ENCODE measurements around the gene KIAA0753. TPM values are rescaled to one million over a fixed set of nuclear protein-coding genes. Genes with fewer than 3 reads are reported as not detected.

The KIAA0753 gene
- total RNA-seq, 2 experiments from 2014 or later, result 20.8 to 29.8 TPM

DNA sequence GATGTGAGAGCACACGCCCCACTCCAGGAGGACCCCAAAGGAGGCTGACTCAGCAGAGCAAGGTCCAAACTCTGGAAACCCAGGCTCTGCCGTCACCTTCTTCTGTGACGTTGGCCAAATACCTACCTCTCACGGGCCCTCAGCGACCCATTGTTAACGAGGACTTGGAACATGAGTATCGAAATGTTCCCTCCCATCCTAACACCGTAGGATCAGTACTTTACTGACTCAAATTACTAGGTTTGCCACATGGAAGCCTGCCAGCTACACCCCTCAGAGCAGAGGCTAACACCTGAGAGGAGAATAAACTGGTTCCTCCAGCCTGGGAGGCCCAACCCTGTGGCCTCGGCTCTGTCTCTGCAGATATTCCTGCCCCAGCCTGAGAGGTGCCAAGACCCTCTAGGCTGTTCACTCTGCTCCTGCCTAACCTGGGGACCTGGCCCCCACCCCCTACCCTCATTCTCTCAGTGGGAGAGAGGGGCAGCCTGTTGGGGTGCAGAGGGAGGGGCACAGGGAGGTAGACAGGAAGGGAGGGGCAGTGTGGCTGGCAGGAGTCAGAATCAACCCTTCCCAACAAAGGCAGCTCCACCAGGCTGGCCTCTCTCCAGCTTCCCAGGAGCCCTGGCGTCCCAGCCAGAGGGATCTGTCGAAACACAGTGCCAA is 88.5 kb downstream of the KIAA0753 start:
- Histone ChIP-seq H3K9me2 (ENCODE audit: insufficient read depth, low read length) (no peaks in the 10 kb centered on the region), H3K27ac (ENCODE audit: low read depth, low read length, poor library complexity, severe bottlenecking) (no peak overlapping the region), H4K20me1 (ENCODE audit: insufficient read depth, low read length) (no peaks in the 10 kb centered on the region), H3K4me1 (ENCODE audit: insufficient read depth, low read length, poor library complexity, severe bottlenecking) (peaks cover 11% of the 10 kb centered on the region), H3K4me2 (ENCODE audit: low read length) (no peak overlapping the region), H3K79me2 (ENCODE audit: insufficient read depth, low read depth, low read length) (no peaks in the 10 kb centered on the region), H2AFZ (ENCODE audit: low read length) (no peak overlapping the region), H3K9me3 (ENCODE audit: low read length) (no peaks in the 10 kb centered on the region), H3K36me3 (ENCODE audit: insufficient read depth, low read length) (no peaks in the 10 kb centered on the region), H3K4me3 (ENCODE audit: low read depth, low read length, poor library complexity, severe bottlenecking) (no peak overlapping the region)
- no TSS peak for BruUV-seq (replicated peaks)
- intact Hi-C loops (cut with micrococcal nuclease; ENCODE audit: unreplicated experiment), result no loop called here
- POLR2A ChIA-PET, result no interaction called here
- CTCF ChIA-PET (ENCODE audit: unreplicated experiment), result no interaction called here
- TF ChIP-seq, protein P1, sequence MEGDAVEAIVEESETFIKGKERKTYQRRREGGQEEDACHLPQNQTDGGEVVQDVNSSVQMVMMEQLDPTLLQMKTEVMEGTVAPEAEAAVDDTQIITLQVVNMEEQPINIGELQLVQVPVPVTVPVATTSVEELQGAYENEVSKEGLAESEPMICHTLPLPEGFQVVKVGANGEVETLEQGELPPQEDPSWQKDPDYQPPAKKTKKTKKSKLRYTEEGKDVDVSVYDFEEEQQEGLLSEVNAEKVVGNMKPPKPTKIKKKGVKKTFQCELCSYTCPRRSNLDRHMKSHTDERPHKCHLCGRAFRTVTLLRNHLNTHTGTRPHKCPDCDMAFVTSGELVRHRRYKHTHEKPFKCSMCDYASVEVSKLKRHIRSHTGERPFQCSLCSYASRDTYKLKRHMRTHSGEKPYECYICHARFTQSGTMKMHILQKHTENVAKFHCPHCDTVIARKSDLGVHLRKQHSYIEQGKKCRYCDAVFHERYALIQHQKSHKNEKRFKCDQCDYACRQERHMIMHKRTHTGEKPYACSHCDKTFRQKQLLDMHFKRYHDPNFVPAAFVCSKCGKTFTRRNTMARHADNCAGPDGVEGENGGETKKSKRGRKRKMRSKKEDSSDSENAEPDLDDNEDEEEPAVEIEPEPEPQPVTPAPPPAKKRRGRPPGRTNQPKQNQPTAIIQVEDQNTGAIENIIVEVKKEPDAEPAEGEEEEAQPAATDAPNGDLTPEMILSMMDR (conservative IDR thresholded peaks at IDR 0.05; ENCODE audit: low read length), result no peak
- no peak for TF ChIP-seq EZH2phosphoT487 (IDR thresholded peaks at IDR 0.05; ENCODE audit: borderline replicate concordance, low read depth, low read length)
- no peak for DNase-seq (ENCODE audit: low spot score)

DNA sequence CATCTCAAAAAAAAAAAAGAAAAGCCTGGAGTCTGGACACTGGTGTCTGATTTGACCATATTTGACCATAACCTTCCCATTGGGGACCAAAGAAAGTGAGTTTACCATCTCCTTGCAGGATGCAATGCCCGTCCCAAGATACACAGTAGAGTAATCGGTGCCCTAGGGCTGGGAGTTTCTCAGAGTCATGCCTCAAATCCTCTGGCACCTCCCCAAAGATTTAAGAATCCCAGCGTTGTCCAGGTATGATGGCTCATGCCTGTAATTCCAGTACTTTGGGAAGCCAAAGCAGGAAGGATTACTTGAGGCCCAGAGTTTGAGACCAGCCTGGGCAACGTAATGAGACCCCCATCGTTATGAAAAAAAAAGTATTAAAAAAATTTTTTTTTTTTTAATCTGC is 89.2 kb downstream of the KIAA0753 start:
- H3K4me2 ChIP-seq (ENCODE audit: low read length), result no peak overlapping the region
- TF ChIP-seq EZH2phosphoT487 (IDR thresholded peaks at IDR 0.05; ENCODE audit: borderline replicate concordance, low read depth, low read length), result no peak
- TF ChIP-seq, protein P1 (conservative IDR thresholded peaks at IDR 0.05; ENCODE audit: low read length), result no peak

DNA sequence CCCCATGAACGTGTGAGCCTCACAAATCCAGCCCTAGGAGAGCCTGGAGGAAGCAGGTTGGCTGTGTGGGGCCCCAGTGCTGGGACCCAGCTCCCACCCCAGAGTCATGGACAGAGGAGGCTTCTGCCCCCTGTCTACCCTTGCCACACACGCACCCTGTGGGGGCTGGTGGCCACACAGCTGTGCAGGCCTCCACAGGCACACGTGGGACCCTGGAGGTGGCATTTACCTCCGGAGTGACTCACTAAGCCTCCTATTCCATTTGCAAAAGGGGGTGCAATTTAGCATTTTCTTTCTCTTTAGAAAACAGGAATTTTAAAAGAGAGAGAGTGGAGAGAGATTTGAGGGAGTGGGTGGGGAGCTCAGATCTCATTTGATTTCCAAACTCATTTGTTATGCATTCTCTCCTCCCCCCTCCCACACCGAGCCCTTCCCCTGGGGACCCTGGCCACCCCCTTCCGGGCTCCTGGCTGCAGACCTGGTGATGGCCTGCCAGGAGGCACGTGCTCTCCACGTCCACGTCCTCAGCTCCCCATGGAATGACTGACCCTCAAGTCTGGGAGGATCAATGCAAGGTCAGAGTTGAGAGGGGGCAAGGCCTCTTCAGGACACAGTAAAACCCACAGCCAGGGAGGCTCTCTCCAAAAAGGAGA is 91.0 kb downstream of the KIAA0753 start:
- CTCF ChIA-PET (ENCODE audit: unreplicated experiment), result no interaction called here
- no peak for TF ChIP-seq EZH2phosphoT487 (IDR thresholded peaks at IDR 0.05; ENCODE audit: borderline replicate concordance, low read depth, low read length)
- TF ChIP-seq, protein P1 (conservative IDR thresholded peaks at IDR 0.05; ENCODE audit: low read length), result no peak
- POLR2A ChIA-PET, result no interaction called here
- no peaks in the 10 kb centered on the region for H3K9me2 ChIP-seq (ENCODE audit: insufficient read depth, low read length)
- no peak overlapping the region for H3K4me3 ChIP-seq (ENCODE audit: low read depth, low read length, poor library complexity, severe bottlenecking)
- no peak overlapping the region for H3K4me2 ChIP-seq (ENCODE audit: low read length)
- no peak for DNase-seq (ENCODE audit: low spot score)
- H3K79me2 ChIP-seq (ENCODE audit: insufficient read depth, low read depth, low read length), result no peaks in the 10 kb centered on the region
- intact Hi-C loops (cut with micrococcal nuclease; ENCODE audit: unreplicated experiment), result no loop called here
- no peaks in the 10 kb centered on the region for H3K36me3 ChIP-seq (ENCODE audit: insufficient read depth, low read length)
- no peaks in the 10 kb centered on the region for H4K20me1 ChIP-seq (ENCODE audit: insufficient read depth, low read length)
- BruUV-seq (replicated peaks), result no TSS peak
- no peak overlapping the region for H3K27ac ChIP-seq (ENCODE audit: low read depth, low read length, poor library complexity, severe bottlenecking)
- no peaks in the 10 kb centered on the region for H3K9me3 ChIP-seq (ENCODE audit: low read length)
- peaks cover 11% of the 10 kb centered on the region for H3K4me1 ChIP-seq (ENCODE audit: insufficient read depth, low read length, poor library complexity, severe bottlenecking)
- H2AFZ ChIP-seq (ENCODE audit: low read length), result no peak overlapping the region

More for the DNA sequence above, 89.2 kb downstream of the KIAA0753 start:
- no peaks in the 10 kb centered on the region for H3K9me2 ChIP-seq (ENCODE audit: insufficient read depth, low read length)
- H3K4me1 ChIP-seq (ENCODE audit: insufficient read depth, low read length, poor library complexity, severe bottlenecking), result peaks cover 11% of the 10 kb centered on the region
- intact Hi-C loops (cut with micrococcal nuclease; ENCODE audit: unreplicated experiment), result no loop called here
- H3K27ac ChIP-seq (ENCODE audit: low read depth, low read length, poor library complexity, severe bottlenecking), result no peak overlapping the region
- BruUV-seq (replicated peaks), result no TSS peak
- H3K4me3 ChIP-seq (ENCODE audit: low read depth, low read length, poor library complexity, severe bottlenecking), result no peak overlapping the region
- ChIA-PET CTCF (ENCODE audit: unreplicated experiment) (no interaction called here), POLR2A (interaction anchor here (0.7 kb wide), 1 partner anchor 45 kb away, joined by 3 read pairs; no protein-coding TSS in a partner anchor)
- no peaks in the 10 kb centered on the region for H3K36me3 ChIP-seq (ENCODE audit: insufficient read depth, low read length)
- H2AFZ ChIP-seq (ENCODE audit: low read length), result no peak overlapping the region
- no peaks in the 10 kb centered on the region for H3K79me2 ChIP-seq (ENCODE audit: insufficient read depth, low read depth, low read length)
- no peak for DNase-seq (ENCODE audit: low spot score)
- H3K9me3 ChIP-seq (ENCODE audit: low read length), result no peaks in the 10 kb centered on the region
- no peaks in the 10 kb centered on the region for H4K20me1 ChIP-seq (ENCODE audit: insufficient read depth, low read length)

All from OCI-LY7 (cell line).